Sigmoid colon (tissue), 4 donors: ENCODE results near the gene ALKBH2.

Experiments used
- CTCF ChIP-seq, 4 experiments: fragments of 450-650 bp in 3 of 4; fragments of 200-600 bp in 1 of 4; IDR thresholded peaks; one replicate each; pipeline ENCODE4 v1.5.1; 2016 to 2019; ENCODE audit warnings: antibody characterized with exemption in 4 of 4, mild to moderate bottlenecking in 3 of 4, moderate library complexity in 2 of 4
- EP300 ChIP-seq, 4 donors: sonication (generic); formaldehyde crosslinking; IDR thresholded peaks; one replicate each; pipeline ENCODE4 v1.6.1; 2017; ENCODE audit warnings: antibody characterized with exemption in 4 of 4
- POLR2A ChIP-seq, 2 donors: fragments of 450-650 bp; IDR thresholded peaks; one replicate each; pipeline ENCODE4 v1.6.1; 2016; ENCODE audit warnings: antibody characterized with exemption in 2 of 2, mild to moderate bottlenecking in 2 of 2, moderate library complexity in 2 of 2

DNA sequence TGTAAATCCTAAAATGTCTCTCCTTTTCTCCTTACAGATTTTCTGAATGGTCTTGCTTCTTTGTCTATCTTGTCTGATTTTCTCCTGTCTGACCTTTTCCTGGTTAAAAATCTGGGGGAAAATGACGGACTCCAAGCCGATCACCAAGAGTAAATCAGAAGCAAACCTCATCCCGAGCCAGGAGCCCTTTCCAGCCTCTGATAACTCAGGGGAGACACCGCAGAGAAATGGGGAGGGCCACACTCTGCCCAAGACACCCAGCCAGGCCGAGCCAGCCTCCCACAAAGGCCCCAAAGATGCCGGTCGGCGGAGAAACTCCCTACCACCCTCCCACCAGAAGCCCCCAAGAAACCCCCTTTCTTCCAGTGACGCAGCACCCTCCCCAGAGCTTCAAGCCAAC, 46.1 kb upstream of the ALKBH2 start:
- TF ChIP-seq CTCF (IDR thresholded peaks at IDR 0.05) (no peak), POLR2A (IDR thresholded peaks at IDR 0.05) (no peak), EP300 (IDR thresholded peaks at IDR 0.05) (no peak)
